GM18508 (cell line): ENCODE results near the gene CCNY.

Experiments
- ATAC-seq: cut with Tn5 transposase; IDR thresholded peaks from one replicate; pipeline ENCODE4 v1.9.1; 2021; ENCODE audit warnings: moderate number of reproducible peaks; ENCODE audit not compliant: insufficient read depth, unreplicated experiment

CCNY gene

GRCh38 chr10:35446439-35446838 lies 110.1 kb downstream of the CCNY start:
- ATAC-seq = no peak

- ATAC-seq = no peak
Observed at GRCh38 chr10:35447693-35448407, 111.5 kb downstream of the CCNY start.

- ATAC-seq = no peak
Observed at GRCh38 chr10:35448687-35449662, 112.7 kb downstream of the CCNY start.

GRCh38 chr10:35449944-35450343 lies 113.6 kb downstream of the CCNY start:
- no peak for ATAC-seq

GRCh38 chr10:35451151-35452016 lies 115.1 kb downstream of the CCNY start:
- peak; percentile 100 for ATAC-seq

- ATAC-seq = no peak
Observed at GRCh38 chr10:35452171-35452570, 115.9 kb downstream of the CCNY start.

GRCh38 chr10:35452847-35453246 lies 116.5 kb downstream of the CCNY start:
- no peak for ATAC-seq

- no peak for ATAC-seq
Observed at GRCh38 chr10:35453855-35454532, 117.7 kb downstream of the CCNY start.

- ATAC-seq = no peak
Observed at GRCh38 chr10:35456153-35456720, 119.9 kb downstream of the CCNY start.

- ATAC-seq = no peak
Observed at GRCh38 chr10:35456784-35457183, 120.5 kb downstream of the CCNY start.

GRCh38 chr10:35458500-35459448 lies 122.5 kb downstream of the CCNY start:
- no peak for ATAC-seq

GRCh38 chr10:35459449-35459847 lies 123.1 kb downstream of the CCNY start:
- no peak for ATAC-seq

GRCh38 chr10:35460852-35461460 lies 124.6 kb downstream of the CCNY start:
- no peak for ATAC-seq

- peak; percentile 78 for ATAC-seq
Observed at GRCh38 chr10:35462491-35462934, 126.2 kb downstream of the CCNY start.

GRCh38 chr10:35463105-35463867 lies 127.0 kb downstream of the CCNY start:
- ATAC-seq = no peak

GRCh38 chr10:35463878-35464277 lies 127.6 kb downstream of the CCNY start:
- ATAC-seq = no peak

- no peak for ATAC-seq
Observed at GRCh38 chr10:35464825-35465456, 128.6 kb downstream of the CCNY start.
